HG03342 (cell line): ENCODE data around the gene PPIL1.
"Not testable (repeated sequence)": the region's sequence is repeated elsewhere in the genome, so short reads cannot be mapped to it uniquely, and the experiment has no call there.

Experiments used
- ATAC-seq: cut with Tn5 transposase; IDR thresholded peaks from one replicate; pipeline ENCODE4 v1.9.1; 2021; ENCODE audit warnings: mild to moderate bottlenecking, moderate library complexity; ENCODE audit not compliant: unreplicated experiment

Gene PPIL1

GRCh38 chr6:36874443-36875249, at the start of gene PPIL1:
TSS of gene PPIL1 (minus strand) at chr6:36874803. CDS start at chr6:36874772, 31 bp downstream.
- peak; percentile 80 for ATAC-seq

- ATAC-seq: no peak
Observed at GRCh38 chr6:36924131-36924530, 49.5 kb upstream of the PPIL1 start.

- ATAC-seq: no peak
Observed at GRCh38 chr6:36920546-36920945, 45.9 kb upstream of the PPIL1 start.

GRCh38 chr6:36920049-36920448, 45.4 kb upstream of the PPIL1 start:
- no peak for ATAC-seq

GRCh38 chr6:36917541-36918193, 43.1 kb upstream of the PPIL1 start:
- no peak for ATAC-seq

- no peak for ATAC-seq
Observed at GRCh38 chr6:36916126-36916525, 41.5 kb upstream of the PPIL1 start.

GRCh38 chr6:36915599-36915998, 41.0 kb upstream of the PPIL1 start:
- ATAC-seq: no peak

- no peak for ATAC-seq
Observed at GRCh38 chr6:36914227-36914794, 39.7 kb upstream of the PPIL1 start.

GRCh38 chr6:36913082-36913481, 38.5 kb upstream of the PPIL1 start:
- ATAC-seq: no peak

GRCh38 chr6:36912586-36912985, 38.0 kb upstream of the PPIL1 start:
- ATAC-seq: peak; percentile 83

GRCh38 chr6:36912030-36912454, 37.4 kb upstream of the PPIL1 start:
- no peak for ATAC-seq

- ATAC-seq: no peak
Observed at GRCh38 chr6:36908747-36909146, 34.1 kb upstream of the PPIL1 start.

GRCh38 chr6:36907781-36908180, 33.2 kb upstream of the PPIL1 start:
- ATAC-seq: no peak

- no peak for ATAC-seq
Observed at GRCh38 chr6:36906539-36907325, 32.1 kb upstream of the PPIL1 start.

- ATAC-seq: no peak
Observed at GRCh38 chr6:36904851-36905393, 30.3 kb upstream of the PPIL1 start.

GRCh38 chr6:36904114-36904513, 29.5 kb upstream of the PPIL1 start:
- ATAC-seq: no peak

- ATAC-seq: no peak
Observed at GRCh38 chr6:36897609-36898008, 23.0 kb upstream of the PPIL1 start.

- no peak for ATAC-seq
Observed at GRCh38 chr6:36893976-36894932, 19.7 kb upstream of the PPIL1 start.

GRCh38 chr6:36891153-36891552, 16.6 kb upstream of the PPIL1 start:
- ATAC-seq: not testable (repeated sequence)
